Midbrain (tissue), 1 donor: Measurements from ENCODE around the gene MARCHF9.

Experiments used
- DNase-seq: peaks from one replicate; lab custom pipeline; 2025; lab: John Stamatoyannopoulos, UW

The MARCHF9 gene

GRCh38 chr12:57724003-57724935 lies 30.6 kb upstream of the MARCHF9 start:
- no peak for DNase-seq

- no peak for DNase-seq
Observed at GRCh38 chr12:57724936-57725740, 29.8 kb upstream of the MARCHF9 start.

GRCh38 chr12:57725851-57726150 lies 29.1 kb upstream of the MARCHF9 start:
- no peak for DNase-seq

- peak; percentile 41 for DNase-seq
Observed at GRCh38 chr12:57726151-57726883, 28.6 kb upstream of the MARCHF9 start.

- DNase-seq: no peak
Observed at GRCh38 chr12:57726884-57727757, 27.8 kb upstream of the MARCHF9 start.

- no peak for DNase-seq
Observed at GRCh38 chr12:57727758-57728395, 27.0 kb upstream of the MARCHF9 start.

- no peak for DNase-seq
Observed at GRCh38 chr12:57729321-57729844, 25.5 kb upstream of the MARCHF9 start.

GRCh38 chr12:57730336-57731067 lies 24.4 kb upstream of the MARCHF9 start:
- no peak for DNase-seq

- no peak for DNase-seq
Observed at GRCh38 chr12:57731411-57732080, 23.4 kb upstream of the MARCHF9 start.

GRCh38 chr12:57732270-57732669 lies 22.6 kb upstream of the MARCHF9 start:
- no peak for DNase-seq

- no peak for DNase-seq
Observed at GRCh38 chr12:57732726-57733593, 21.9 kb upstream of the MARCHF9 start.

- DNase-seq: no peak
Observed at GRCh38 chr12:57733928-57734327, 21.0 kb upstream of the MARCHF9 start.

GRCh38 chr12:57734591-57734990 lies 20.3 kb upstream of the MARCHF9 start:
- DNase-seq: no peak

GRCh38 chr12:57735198-57735855 lies 19.6 kb upstream of the MARCHF9 start:
- DNase-seq: no peak

- peak; percentile 35 for DNase-seq
Observed at GRCh38 chr12:57735952-57736740, 18.8 kb upstream of the MARCHF9 start.

GRCh38 chr12:57736741-57737466 lies 18.0 kb upstream of the MARCHF9 start:
- DNase-seq: no peak
